Esophagus squamous epithelium (tissue), 5 donors: Measurements from ENCODE around the gene ATP1A4. TPM values are rescaled to one million over a fixed set of nuclear protein-coding genes. Genes with fewer than 3 reads are reported as not detected.

ENCODE experiments used
- DNase-seq: peaks from one replicate; lab custom pipeline; 2025; lab: John Stamatoyannopoulos, UW
- H3K27ac ChIP-seq, 4 donors: fragments of 200-600 bp; sonication (generic); one replicate each; pipeline ENCODE4 v1.5.1; 2016 to 2019; ENCODE audit warnings: mild to moderate bottlenecking in 1 of 4
- H3K27me3 ChIP-seq, 4 donors: fragments of 200-600 bp; sonication (generic); 1 replicate in 3 of 4; 2 replicates in 1 of 4; pipeline versions ENCODE4 v1.5.1 to v1.6.0; 2017 to 2021; ENCODE audit warnings: antibody characterized with exemption in 1 of 4
- H3K36me3 ChIP-seq, 3 donors: fragments of 200-600 bp; sonication (generic); one replicate each; pipeline ENCODE4 v1.5.1; 2016 to 2019
- H3K4me1 ChIP-seq, 3 donors: fragments of 200-600 bp; sonication (generic); one replicate each; pipeline ENCODE4 v1.5.1; 2017 to 2019
- H3K4me3 ChIP-seq, 4 donors: fragments of 200-600 bp; sonication (generic); 1 replicate in 3 of 4; 2 replicates in 1 of 4; pipeline ENCODE4 v1.5.1; 2016 to 2019; ENCODE audit warnings: mild to moderate bottlenecking in 2 of 4, moderate library complexity in 1 of 4
- H3K9me3 ChIP-seq, 3 donors: fragments of 200-600 bp; sonication (generic); one replicate each; pipeline ENCODE4 v1.5.1; 2016 to 2019
- POLR2A ChIP-seq, 4 donors: fragments of 450-650 bp; IDR thresholded peaks; one replicate each; pipeline ENCODE4 v1.6.1; 2017; ENCODE audit warnings: antibody characterized with exemption in 4 of 4, mild to moderate bottlenecking in 4 of 4, moderate library complexity in 3 of 4
- WGBS, 2 donors: methylation state at CpG; one replicate each; pipeline ENCODE4 v1.1.5; 2018; 5-methylcytosine and 5-hydroxymethylcytosine counted together
- intact Hi-C: fragments of 100-400 bp; cut with DNase I; formaldehyde crosslinking; loops from one replicate; pipeline ENCODE4 v1.15.0; 2022
- total RNA-seq, 4 donors: library from RNA; depleted of rRNA; stranded (reverse); fragments of >200 nt; gene quantifications; one replicate each; pipeline ENCODE4 v1.1.0, GENCODE V29; 2016
- TF ChIP-seq, protein P1 (sequence below), 6 experiments: fragments of 450-650 bp in 4 of 6; fragments of 200-600 bp in 2 of 6; sonication (generic) in 2 of 6; IDR thresholded peaks; one replicate each; pipeline ENCODE4 v1.5.1; 2016 to 2019; ENCODE audit warnings: antibody characterized with exemption in 6 of 6, mild to moderate bottlenecking in 4 of 6, moderate library complexity in 4 of 6
- donor health status: DM: yes; HTN: yes; CAD: no.

Gene ATP1A4
- 1 to 10 TPM in 1 of 4 donors, under 1 TPM in 1, not detected in 2; 0.19 to 1.8 TPM for total RNA-seq

- H3K4me3 ChIP-seq = no peak within 1 kb of the TSS
- 74 to 94% methylated on average over 6 of the region's 6 CpGs for WGBS, 2 donors
- no peak within 1 kb of the TSS for H3K27ac ChIP-seq
- DNase-seq = no peak
- H3K27me3 ChIP-seq = no peaks in the 10 kb centered on the region
- H3K36me3 ChIP-seq = no peaks in the 10 kb centered on the region
- intact Hi-C loops = no loop called here
- TF ChIP-seq, protein P1, sequence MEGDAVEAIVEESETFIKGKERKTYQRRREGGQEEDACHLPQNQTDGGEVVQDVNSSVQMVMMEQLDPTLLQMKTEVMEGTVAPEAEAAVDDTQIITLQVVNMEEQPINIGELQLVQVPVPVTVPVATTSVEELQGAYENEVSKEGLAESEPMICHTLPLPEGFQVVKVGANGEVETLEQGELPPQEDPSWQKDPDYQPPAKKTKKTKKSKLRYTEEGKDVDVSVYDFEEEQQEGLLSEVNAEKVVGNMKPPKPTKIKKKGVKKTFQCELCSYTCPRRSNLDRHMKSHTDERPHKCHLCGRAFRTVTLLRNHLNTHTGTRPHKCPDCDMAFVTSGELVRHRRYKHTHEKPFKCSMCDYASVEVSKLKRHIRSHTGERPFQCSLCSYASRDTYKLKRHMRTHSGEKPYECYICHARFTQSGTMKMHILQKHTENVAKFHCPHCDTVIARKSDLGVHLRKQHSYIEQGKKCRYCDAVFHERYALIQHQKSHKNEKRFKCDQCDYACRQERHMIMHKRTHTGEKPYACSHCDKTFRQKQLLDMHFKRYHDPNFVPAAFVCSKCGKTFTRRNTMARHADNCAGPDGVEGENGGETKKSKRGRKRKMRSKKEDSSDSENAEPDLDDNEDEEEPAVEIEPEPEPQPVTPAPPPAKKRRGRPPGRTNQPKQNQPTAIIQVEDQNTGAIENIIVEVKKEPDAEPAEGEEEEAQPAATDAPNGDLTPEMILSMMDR (IDR thresholded peaks at IDR 0.05) = no peak
- no peak for TF ChIP-seq POLR2A (IDR thresholded peaks at IDR 0.05)
- no peaks in the 10 kb centered on the region for H3K9me3 ChIP-seq
- H3K4me1 ChIP-seq = no peaks in the 10 kb centered on the region
Observed at GRCh38 chr1:160151303-160151702, at the start of gene ATP1A4. TSS of gene ATP1A4 (plus strand) at chr1:160151603. CDS start at chr1:160152041, 438 bp downstream.

DNA sequence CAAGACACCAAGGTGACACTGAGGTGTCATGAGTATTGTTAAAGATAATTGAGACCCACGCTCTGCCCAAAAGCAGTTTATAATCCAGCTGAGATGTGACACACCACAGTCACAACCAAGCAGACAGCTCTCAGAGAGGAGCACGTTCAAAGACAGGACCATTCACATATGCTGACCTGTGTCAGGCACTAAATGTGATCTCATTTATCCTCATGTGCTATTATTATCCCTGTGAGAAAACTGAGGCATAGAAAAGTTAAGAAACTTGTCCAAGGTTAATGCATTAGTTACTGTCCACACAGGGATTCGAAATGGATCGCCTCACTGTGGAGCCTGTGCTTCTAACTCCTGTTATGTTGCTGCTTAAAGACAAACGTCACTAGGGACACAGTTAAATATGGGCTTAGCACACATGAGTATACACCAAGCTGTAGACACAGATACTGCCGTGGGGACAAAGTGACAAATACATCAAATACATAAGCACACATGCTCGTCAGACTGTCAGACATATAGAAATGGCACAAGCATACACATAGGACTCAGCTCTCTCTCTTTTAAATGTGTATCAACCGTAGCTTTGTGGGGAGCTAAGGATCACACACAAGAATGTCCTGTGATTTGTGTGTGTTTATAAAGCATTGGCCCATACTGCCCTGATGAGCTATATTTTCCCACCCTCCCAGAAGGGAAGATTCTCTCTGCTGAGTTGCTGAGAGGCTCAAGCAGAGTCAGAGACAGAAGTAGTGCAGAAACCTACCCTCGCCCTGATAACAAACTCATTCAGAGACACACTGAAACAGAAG, 49.5 kb upstream of the ATP1A4 start:
- WGBS, 2 donors = 64 to 80% methylated on average over 7 to 9 of the region's 9 CpGs
- DNase-seq = no peak
- Histone ChIP-seq H3K9me3 (no peaks in the 10 kb centered on the region), H3K4me1 (peaks cover 13 to 62% (median 22%) of the 10 kb centered on the region in 3 donors), H3K36me3 (no peaks in the 10 kb centered on the region), H3K27me3 (no peaks in the 10 kb centered on the region), H3K27ac (peak overlapping the region; percentile 28 to 96 (median 86)), H3K4me3 (no peak overlapping the region)
- TF ChIP-seq POLR2A (IDR thresholded peaks at IDR 0.05) = no peak
- TF ChIP-seq, protein P1 (IDR thresholded peaks at IDR 0.05) = no peak
- intact Hi-C loops = loop anchor here (5.0 kb wide), 1 partner anchor 105 kb away; the partner anchor contains the start of gene PEA15

DNA sequence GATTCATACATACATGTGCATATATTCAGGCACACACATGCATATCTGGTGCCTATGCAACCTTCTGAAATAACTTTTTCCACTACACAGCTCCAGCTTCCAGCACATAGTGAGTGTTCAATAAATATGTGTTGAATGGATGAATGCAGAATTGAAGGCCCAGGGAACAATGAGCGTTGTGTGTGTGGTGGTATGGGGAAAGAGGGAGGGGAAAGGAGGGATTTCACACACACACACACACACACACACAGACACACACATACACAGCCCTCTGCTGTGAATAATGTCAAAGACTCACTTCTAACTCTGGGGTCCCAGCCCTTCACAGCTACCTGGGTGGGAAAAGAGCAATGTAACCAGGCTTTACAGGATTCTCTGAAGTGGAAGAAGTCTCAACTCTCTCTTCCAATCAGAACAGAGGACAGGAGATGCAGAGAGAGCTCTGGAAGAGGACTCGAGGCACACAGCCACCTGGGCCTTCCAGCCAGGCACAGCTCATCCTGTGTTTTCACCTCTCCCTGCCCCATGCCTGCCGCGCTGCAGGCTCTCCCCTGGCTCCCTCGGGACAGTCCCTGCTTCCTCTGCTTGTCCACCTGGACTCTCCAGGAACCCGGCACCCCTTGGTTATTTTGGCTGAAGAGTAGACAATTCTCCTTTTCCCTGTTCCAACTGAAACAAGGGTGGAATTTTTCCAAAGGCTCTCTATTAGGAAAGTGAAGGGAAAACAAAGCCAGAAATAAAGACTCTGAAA, 47.6 kb upstream of the ATP1A4 start:
- peak overlapping the region; percentile 16 to 47 (median 30) for H3K27ac ChIP-seq

GRCh38 chr1:160104486-160104885, 46.9 kb upstream of the ATP1A4 start:
- H3K4me1 ChIP-seq = peaks cover 4 to 52% (median 9%) of the 10 kb centered on the region in 3 donors
- intact Hi-C loops = loop anchor here (5.0 kb wide), 1 partner anchor 103 kb away; the partner anchor contains the start of gene PEA15
- no peak overlapping the region for H3K4me3 ChIP-seq
- no peaks in the 10 kb centered on the region for H3K9me3 ChIP-seq
- H3K27ac ChIP-seq = peak overlapping the region; percentile 16 to 47 (median 30)
- H3K36me3 ChIP-seq = no peaks in the 10 kb centered on the region
- no peak for DNase-seq
- WGBS, 2 donors = 72 to 79% methylated on average over 3 of the region's 3 CpGs
- H3K27me3 ChIP-seq = no peaks in the 10 kb centered on the region
- TF ChIP-seq, protein P1 (IDR thresholded peaks at IDR 0.05) = no peak
- TF ChIP-seq POLR2A (IDR thresholded peaks at IDR 0.05) = no peak

More for the DNA sequence above, 47.6 kb upstream of the ATP1A4 start:
- Histone ChIP-seq H3K27me3 (no peaks in the 10 kb centered on the region), H3K36me3 (no peaks in the 10 kb centered on the region), H3K4me3 (no peak overlapping the region), H3K4me1 (peaks cover 4 to 51% (median 9%) of the 10 kb centered on the region in 3 donors), H3K9me3 (no peaks in the 10 kb centered on the region)
- intact Hi-C loops = loop anchor here (5.0 kb wide), 1 partner anchor 103 kb away; the partner anchor contains the start of gene PEA15
- no peak for TF ChIP-seq POLR2A (IDR thresholded peaks at IDR 0.05)
- TF ChIP-seq, protein P1 (IDR thresholded peaks at IDR 0.05) = no peak
- no peak for DNase-seq
- 43 to 73% methylated on average over 5 to 6 of the region's 6 CpGs for WGBS, 2 donors
